Measurements from ENCODE around the gene SLC38A8. TPM values are rescaled to one million over a fixed set of nuclear protein-coding genes. Genes with fewer than 3 reads are reported as not detected.

SLC38A8 gene
- total and polyA plus RNA-seq, 8 donors = 0.14 to 0.49 (median 0.34) TPM; not detected in 4

- H3K27ac ChIP-seq = no peak overlapping the region
- FAIRE-seq (no peak), ATAC-seq (no peak), DNase-seq (peak in 1 of 6 donors; percentile 41)
- no peak overlapping the region for H3K4me3 ChIP-seq
- no peaks in the 10 kb centered on the region for H3K27me3 ChIP-seq
- WGBS, 2 donors = 82 to 89% methylated on average over 22 of the region's 22 CpGs
- intact Hi-C loops (cut with DNase I) = loop anchor here in 2 of 3 donors (10.0 kb wide), 2 partner anchors 81 to 211 kb away; partner anchors contain the start of gene SLC38A8 (in 1 of the 2)
- TF ChIP-seq CTCF (IDR thresholded peaks at IDR 0.05) = no peak
- peaks cover 0 to 31% (median 6%) of the 10 kb centered on the region in 3 donors for H3K36me3 ChIP-seq
- H3K9me3 ChIP-seq = no peaks in the 10 kb centered on the region
- no peaks in the 10 kb centered on the region for H3K4me1 ChIP-seq
Observed at GRCh38 chr16:83963277-83964119, 79.1 kb downstream of the SLC38A8 start.

- FAIRE-seq = no peak
- H3K4me1 ChIP-seq = no peaks in the 10 kb centered on the region
- peaks cover 0 to 31% (median 6%) of the 10 kb centered on the region in 3 donors for H3K36me3 ChIP-seq
- TF ChIP-seq CTCF (IDR thresholded peaks at IDR 0.05) = no peak
- peak in 1 of 6 donors; percentile 32 for DNase-seq
- no peak overlapping the region for H3K27ac ChIP-seq
- H3K27me3 ChIP-seq = no peaks in the 10 kb centered on the region
- ATAC-seq = no peak
- intact Hi-C loops (cut with DNase I) = loop anchor here in 2 of 3 donors (10.0 kb wide), 2 partner anchors 83 to 213 kb away; partner anchors contain the start of gene SLC38A8 (in 1 of the 2)
- H3K4me3 ChIP-seq = no peak overlapping the region
- 91 to 94% methylated on average over 5 of the region's 5 CpGs for WGBS, 2 donors
- H3K9me3 ChIP-seq = no peaks in the 10 kb centered on the region
Observed at GRCh38 chr16:83961591-83961990, 81.0 kb downstream of the SLC38A8 start.

GRCh38 chr16:83960521-83961249 is 81.9 kb downstream of the SLC38A8 start:
- no peaks in the 10 kb centered on the region for H3K4me1 ChIP-seq
- no peak for TF ChIP-seq CTCF (IDR thresholded peaks at IDR 0.05)
- H3K27ac ChIP-seq = no peak overlapping the region
- H3K36me3 ChIP-seq = peaks cover 0 to 31% (median 6%) of the 10 kb centered on the region in 3 donors
- 89 to 96% methylated on average over 29 of the region's 29 CpGs for WGBS, 2 donors
- no peaks in the 10 kb centered on the region for H3K9me3 ChIP-seq
- intact Hi-C loops (cut with DNase I) = loop anchor here in 2 of 3 donors (10.0 kb wide), 2 partner anchors 84 to 214 kb away; partner anchors contain the start of gene SLC38A8 (in 1 of the 2)
- DNase-seq = peak in 1 of 6 donors; percentile 53
- H3K4me3 ChIP-seq = no peak overlapping the region
- no peak for ATAC-seq
- H3K27me3 ChIP-seq = no peaks in the 10 kb centered on the region
- no peak for FAIRE-seq

Other genes starting within 250 kb of the SLC38A8 start
- 10 to 100 TPM; 21.3 to 53.7 (median 32.0) TPM for gene HSBP1, start 234.8 kb downstream of the SLC38A8 start, total RNA-seq
- gene HSBP1, start 234.8 kb downstream of the SLC38A8 start, polyA plus RNA-seq = 10 to 100 TPM; 16.3 to 32.8 TPM
- 10 to 100 TPM in 2 of 6 donors, 1 to 10 TPM in 4; 4.3 to 11.2 (median 9.1) TPM for gene MLYCD, start 143.7 kb downstream of the SLC38A8 start, total RNA-seq
- 1 to 10 TPM; 5.4 to 8.7 TPM for gene MLYCD, start 143.7 kb downstream of the SLC38A8 start, polyA plus RNA-seq
- gene OSGIN1, start 89.6 kb downstream of the SLC38A8 start, total RNA-seq = 1 to 10 TPM; 3.6 to 4.5 (median 3.8) TPM
- 10 to 100 TPM; 14.3 to 15.9 TPM for gene OSGIN1, start 89.6 kb downstream of the SLC38A8 start, polyA plus RNA-seq
- gene NECAB2, start 74.6 kb downstream of the SLC38A8 start, total RNA-seq = 1 to 10 TPM in 2 of 6 donors, under 1 TPM in 4; 0.37 to 1.7 (median 0.81) TPM
- 10 to 100 TPM in 1 of 2 donors, 1 to 10 TPM in 1; 6.3 to 23.8 TPM for gene NECAB2, start 74.6 kb downstream of the SLC38A8 start, polyA plus RNA-seq
- gene MBTPS1, start 74.1 kb upstream of the SLC38A8 start, total RNA-seq = 10 to 100 TPM; 38.8 to 56.8 (median 43.2) TPM
- 10 to 100 TPM; 32.8 to 54.0 TPM for gene MBTPS1, start 74.1 kb upstream of the SLC38A8 start, polyA plus RNA-seq
- gene HSDL1, start 102.4 kb upstream of the SLC38A8 start, total RNA-seq = 10 to 100 TPM in 1 of 6 donors, 1 to 10 TPM in 5; 4.2 to 11.8 (median 7.1) TPM
- 10 to 100 TPM in 1 of 2 donors, 1 to 10 TPM in 1; 6.5 to 14.5 TPM for gene HSDL1, start 102.4 kb upstream of the SLC38A8 start, polyA plus RNA-seq
- under 1 TPM; 0.28 to 0.78 (median 0.44) TPM for gene DNAAF1, start 102.5 kb upstream of the SLC38A8 start, total RNA-seq
- gene DNAAF1, start 102.5 kb upstream of the SLC38A8 start, polyA plus RNA-seq = 1 to 10 TPM; 4.6 to 8.7 TPM
- 10 to 100 TPM; 14.9 to 38.1 (median 20.1) TPM for gene TAF1C, start 144.3 kb upstream of the SLC38A8 start, total RNA-seq
- gene TAF1C, start 144.3 kb upstream of the SLC38A8 start, polyA plus RNA-seq = 100 to 1,000 TPM in 1 of 2 donors, 10 to 100 TPM in 1; 95.3 to 130 TPM
- gene ADAD2, start 148.4 kb upstream of the SLC38A8 start, total RNA-seq = under 1 TPM in 2 of 6 donors, not detected in 4; 0.19 to 0.25 TPM
- gene ADAD2, start 148.4 kb upstream of the SLC38A8 start, polyA plus RNA-seq = 1 to 10 TPM; 2.4 to 3.8 TPM
- gene KCNG4, start 197.2 kb upstream of the SLC38A8 start, total RNA-seq = not detected
- under 1 TPM in 1 of 2 donors, not detected in 1; 0.02 TPM for gene KCNG4, start 197.2 kb upstream of the SLC38A8 start, polyA plus RNA-seq